ENCODE results near the gene ANKMY1. TPM values are rescaled to one million over a fixed set of nuclear protein-coding genes. Genes with fewer than 3 reads are reported as not detected.

ANKMY1 gene
- total and polyA plus RNA-seq, 2 of the 13 experiments (the other 11 are each of a cell fraction or from before 2014, with no cell fraction given), result 11.7 to 18.8 TPM

DNA sequence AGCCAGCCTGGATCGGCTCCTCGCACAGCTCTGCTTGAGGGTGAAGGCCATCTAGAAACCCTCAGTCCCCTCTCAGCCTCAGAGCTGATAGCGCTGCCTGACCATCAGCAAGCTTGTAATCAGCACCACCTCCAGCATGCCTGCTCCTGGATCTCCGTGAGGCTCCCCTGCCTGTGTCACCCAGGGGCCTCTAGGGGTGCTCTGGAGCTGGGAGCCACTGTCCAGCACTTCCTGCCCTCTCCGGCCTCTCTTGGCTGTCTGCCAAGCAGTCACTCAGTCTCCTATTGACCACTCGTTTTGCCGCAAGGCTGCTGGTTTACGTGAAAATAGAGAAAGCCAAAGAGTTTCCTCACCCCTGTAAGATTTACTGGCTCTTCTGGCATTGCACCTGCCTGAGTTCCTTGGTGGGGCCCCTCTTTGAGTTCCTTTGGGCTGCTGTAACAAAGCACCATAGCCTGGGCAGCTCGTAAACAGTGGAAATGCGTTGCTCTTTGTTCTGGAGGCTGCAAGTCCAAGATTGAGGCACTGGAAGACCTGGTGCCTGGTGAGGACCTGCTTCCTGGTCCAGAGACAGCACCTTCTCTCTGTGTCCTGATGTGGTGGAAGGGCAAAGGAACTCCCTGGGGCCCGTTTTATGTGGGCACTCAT is 46.6 kb upstream of the ANKMY1 start (continued):
- TF ChIP-seq RFXANK (CRISPR knock-in tag; IDR thresholded peaks at IDR 0.05), result 0 out of 2 replicates have a peak, but pooled peaks have one; percentile 68
- TF ChIP-seq ZNF180 (CRISPR knock-in tag; IDR thresholded peaks at IDR 0.05; ENCODE audit: borderline replicate concordance, low read depth), result no peak
- no peak for TF ChIP-seq ATRX (CRISPR knock-in tag; IDR thresholded peaks at IDR 0.05; ENCODE audit: borderline replicate concordance)
- TF ChIP-seq, protein P1, sequence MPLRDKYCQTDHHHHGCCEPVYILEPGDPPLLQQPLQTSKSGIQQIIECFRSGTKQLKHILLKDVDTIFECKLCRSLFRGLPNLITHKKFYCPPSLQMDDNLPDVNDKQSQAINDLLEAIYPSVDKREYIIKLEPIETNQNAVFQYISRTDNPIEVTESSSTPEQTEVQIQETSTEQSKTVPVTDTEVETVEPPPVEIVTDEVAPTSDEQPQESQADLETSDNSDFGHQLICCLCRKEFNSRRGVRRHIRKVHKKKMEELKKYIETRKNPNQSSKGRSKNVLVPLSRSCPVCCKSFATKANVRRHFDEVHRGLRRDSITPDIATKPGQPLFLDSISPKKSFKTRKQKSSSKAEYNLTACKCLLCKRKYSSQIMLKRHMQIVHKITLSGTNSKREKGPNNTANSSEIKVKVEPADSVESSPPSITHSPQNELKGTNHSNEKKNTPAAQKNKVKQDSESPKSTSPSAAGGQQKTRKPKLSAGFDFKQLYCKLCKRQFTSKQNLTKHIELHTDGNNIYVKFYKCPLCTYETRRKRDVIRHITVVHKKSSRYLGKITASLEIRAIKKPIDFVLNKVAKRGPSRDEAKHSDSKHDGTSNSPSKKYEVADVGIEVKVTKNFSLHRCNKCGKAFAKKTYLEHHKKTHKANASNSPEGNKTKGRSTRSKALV (CRISPR knock-in tag; IDR thresholded peaks at IDR 0.05), result peak; percentile 81; the same call in 1 of the 2 replicates
- TF ChIP-seq, protein P2, sequence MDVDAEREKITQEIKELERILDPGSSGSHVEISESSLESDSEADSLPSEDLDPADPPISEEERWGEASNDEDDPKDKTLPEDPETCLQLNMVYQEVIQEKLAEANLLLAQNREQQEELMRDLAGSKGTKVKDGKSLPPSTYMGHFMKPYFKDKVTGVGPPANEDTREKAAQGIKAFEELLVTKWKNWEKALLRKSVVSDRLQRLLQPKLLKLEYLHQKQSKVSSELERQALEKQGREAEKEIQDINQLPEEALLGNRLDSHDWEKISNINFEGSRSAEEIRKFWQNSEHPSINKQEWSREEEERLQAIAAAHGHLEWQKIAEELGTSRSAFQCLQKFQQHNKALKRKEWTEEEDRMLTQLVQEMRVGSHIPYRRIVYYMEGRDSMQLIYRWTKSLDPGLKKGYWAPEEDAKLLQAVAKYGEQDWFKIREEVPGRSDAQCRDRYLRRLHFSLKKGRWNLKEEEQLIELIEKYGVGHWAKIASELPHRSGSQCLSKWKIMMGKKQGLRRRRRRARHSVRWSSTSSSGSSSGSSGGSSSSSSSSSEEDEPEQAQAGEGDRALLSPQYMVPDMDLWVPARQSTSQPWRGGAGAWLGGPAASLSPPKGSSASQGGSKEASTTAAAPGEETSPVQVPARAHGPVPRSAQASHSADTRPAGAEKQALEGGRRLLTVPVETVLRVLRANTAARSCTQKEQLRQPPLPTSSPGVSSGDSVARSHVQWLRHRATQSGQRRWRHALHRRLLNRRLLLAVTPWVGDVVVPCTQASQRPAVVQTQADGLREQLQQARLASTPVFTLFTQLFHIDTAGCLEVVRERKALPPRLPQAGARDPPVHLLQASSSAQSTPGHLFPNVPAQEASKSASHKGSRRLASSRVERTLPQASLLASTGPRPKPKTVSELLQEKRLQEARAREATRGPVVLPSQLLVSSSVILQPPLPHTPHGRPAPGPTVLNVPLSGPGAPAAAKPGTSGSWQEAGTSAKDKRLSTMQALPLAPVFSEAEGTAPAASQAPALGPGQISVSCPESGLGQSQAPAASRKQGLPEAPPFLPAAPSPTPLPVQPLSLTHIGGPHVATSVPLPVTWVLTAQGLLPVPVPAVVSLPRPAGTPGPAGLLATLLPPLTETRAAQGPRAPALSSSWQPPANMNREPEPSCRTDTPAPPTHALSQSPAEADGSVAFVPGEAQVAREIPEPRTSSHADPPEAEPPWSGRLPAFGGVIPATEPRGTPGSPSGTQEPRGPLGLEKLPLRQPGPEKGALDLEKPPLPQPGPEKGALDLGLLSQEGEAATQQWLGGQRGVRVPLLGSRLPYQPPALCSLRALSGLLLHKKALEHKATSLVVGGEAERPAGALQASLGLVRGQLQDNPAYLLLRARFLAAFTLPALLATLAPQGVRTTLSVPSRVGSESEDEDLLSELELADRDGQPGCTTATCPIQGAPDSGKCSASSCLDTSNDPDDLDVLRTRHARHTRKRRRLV (CRISPR knock-in tag; IDR thresholded peaks at IDR 0.05), result peak; percentile 43; the same call in 1 of the 2 replicates
- TF ChIP-seq SMARCE1 (IDR thresholded peaks at IDR 0.05; ENCODE audit: borderline replicate concordance), result no peak
- TF ChIP-seq EZH2 (conservative IDR thresholded peaks at IDR 0.05; ENCODE audit: low read depth, low read length), result no peak
- TF ChIP-seq ZNF3 (CRISPR knock-in tag; IDR thresholded peaks at IDR 0.05), result no peak
- TF ChIP-seq MTF1 (CRISPR knock-in tag; IDR thresholded peaks at IDR 0.05), result no peak
- no peak for TF ChIP-seq ZNF101 (CRISPR knock-in tag; IDR thresholded peaks at IDR 0.05; ENCODE audit: borderline replicate concordance, low read depth)
- no peak for TF ChIP-seq CHCHD3 (CRISPR knock-in tag; IDR thresholded peaks at IDR 0.05)
- TF ChIP-seq ZNF674 (CRISPR knock-in tag; IDR thresholded peaks at IDR 0.05; ENCODE audit: low read depth), result no peak
- TF ChIP-seq FOXM1 (CRISPR knock-in tag; IDR thresholded peaks at IDR 0.05), result no peak
- TF ChIP-seq ELF3 (CRISPR knock-in tag; IDR thresholded peaks at IDR 0.05), result peak; percentile 91
- TF ChIP-seq ZNF253 (CRISPR knock-in tag; IDR thresholded peaks at IDR 0.05; ENCODE audit: borderline replicate concordance), result no peak
- TF ChIP-seq, protein P3, sequence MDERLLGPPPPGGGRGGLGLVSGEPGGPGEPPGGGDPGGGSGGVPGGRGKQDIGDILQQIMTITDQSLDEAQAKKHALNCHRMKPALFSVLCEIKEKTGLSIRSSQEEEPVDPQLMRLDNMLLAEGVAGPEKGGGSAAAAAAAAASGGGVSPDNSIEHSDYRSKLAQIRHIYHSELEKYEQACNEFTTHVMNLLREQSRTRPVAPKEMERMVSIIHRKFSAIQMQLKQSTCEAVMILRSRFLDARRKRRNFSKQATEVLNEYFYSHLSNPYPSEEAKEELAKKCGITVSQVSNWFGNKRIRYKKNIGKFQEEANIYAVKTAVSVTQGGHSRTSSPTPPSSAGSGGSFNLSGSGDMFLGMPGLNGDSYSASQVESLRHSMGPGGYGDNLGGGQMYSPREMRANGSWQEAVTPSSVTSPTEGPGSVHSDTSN (CRISPR knock-in tag; IDR thresholded peaks at IDR 0.05), result peak; percentile 68
- TF ChIP-seq KLF9 (CRISPR knock-in tag; IDR thresholded peaks at IDR 0.05; ENCODE audit: low read depth), result no peak
- TF ChIP-seq ZNF709 (CRISPR knock-in tag; IDR thresholded peaks at IDR 0.05), result peak; percentile 80; the same call in 1 of the 2 replicates
- TF ChIP-seq MEF2D (CRISPR knock-in tag; IDR thresholded peaks at IDR 0.05), result 0 out of 2 replicates have a peak, but pooled peaks have one; percentile 13
- 0 out of 2 replicates have a peak, but pooled peaks have one; percentile 13 for TF ChIP-seq SMAD1 (CRISPR knock-in tag; IDR thresholded peaks at IDR 0.05; ENCODE audit: borderline replicate concordance, low read depth)
- no peak for TF ChIP-seq NCOA1 (CRISPR knock-in tag; IDR thresholded peaks at IDR 0.05)
- TF ChIP-seq MED13 (CRISPR knock-in tag; IDR thresholded peaks at IDR 0.05), result no peak
- TF ChIP-seq, protein P4, sequence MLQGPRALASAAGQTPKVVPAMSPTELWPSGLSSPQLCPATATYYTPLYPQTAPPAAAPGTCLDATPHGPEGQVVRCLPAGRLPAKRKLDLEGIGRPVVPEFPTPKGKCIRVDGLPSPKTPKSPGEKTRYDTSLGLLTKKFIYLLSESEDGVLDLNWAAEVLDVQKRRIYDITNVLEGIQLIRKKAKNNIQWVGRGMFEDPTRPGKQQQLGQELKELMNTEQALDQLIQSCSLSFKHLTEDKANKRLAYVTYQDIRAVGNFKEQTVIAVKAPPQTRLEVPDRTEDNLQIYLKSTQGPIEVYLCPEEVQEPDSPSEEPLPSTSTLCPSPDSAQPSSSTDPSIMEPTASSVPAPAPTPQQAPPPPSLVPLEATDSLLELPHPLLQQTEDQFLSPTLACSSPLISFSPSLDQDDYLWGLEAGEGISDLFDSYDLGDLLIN (CRISPR knock-in tag; IDR thresholded peaks at IDR 0.05; ENCODE audit: borderline replicate concordance), result no peak

Measured in HepG2 (cell line).